NOMO-1 treated with DMSO at 0.1 percent for 48 hours (cell line): Measurements from ENCODE around the gene SMIM41.
"Not testable (repeated sequence)": the region's sequence is repeated elsewhere in the genome, so short reads cannot be mapped to it uniquely, and the experiment has no call there.

Experiments
- DNase-seq: peaks from one replicate; lab custom pipeline; 2025; ENCODE audit not compliant: unreplicated experiment; lab: John Stamatoyannopoulos, UW

Gene SMIM41

DNA sequence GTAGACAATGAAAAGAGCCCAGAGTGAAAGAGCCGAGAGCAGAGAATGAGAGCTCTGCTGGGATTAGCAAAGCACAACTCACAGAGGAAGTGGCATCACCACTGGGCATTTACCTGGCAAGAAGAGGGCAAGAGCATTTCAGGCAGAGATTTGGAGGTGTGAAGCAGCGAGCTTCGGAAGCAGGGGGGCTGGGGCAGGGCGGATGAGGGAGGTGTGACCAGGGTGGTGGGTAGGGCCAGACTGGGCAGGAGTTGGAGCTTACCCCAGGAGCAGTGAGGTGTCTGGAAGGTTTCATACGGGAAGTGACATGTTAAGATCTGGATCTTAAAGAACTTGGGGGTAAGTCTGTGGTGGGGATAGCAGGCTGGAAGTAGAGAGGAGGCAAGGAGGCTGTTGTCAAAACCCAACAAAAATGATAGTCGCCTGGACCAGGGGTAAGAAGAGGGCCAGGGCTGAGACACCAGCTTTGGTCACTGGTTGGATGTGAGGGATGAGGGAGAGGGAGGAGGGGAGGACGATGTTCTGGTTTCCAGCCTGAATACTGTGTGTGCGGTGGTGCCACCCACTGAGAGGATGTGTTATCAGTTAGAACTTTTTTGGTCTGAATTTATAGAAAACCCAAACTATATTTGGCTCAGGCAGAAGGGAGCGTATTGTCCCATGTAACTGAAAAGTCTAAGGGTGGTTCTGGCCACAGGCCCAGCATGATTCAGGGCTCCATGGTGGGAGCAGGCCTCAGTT lies 5.2 kb downstream of the SMIM41 start:
- no peak for DNase-seq

GRCh38 chr12:52085682-52086180 lies 6.2 kb downstream of the SMIM41 start:
- DNase-seq: no peak

- DNase-seq: no peak
Measured at GRCh38 chr12:52086366-52086765, 6.9 kb downstream of the SMIM41 start.

DNA sequence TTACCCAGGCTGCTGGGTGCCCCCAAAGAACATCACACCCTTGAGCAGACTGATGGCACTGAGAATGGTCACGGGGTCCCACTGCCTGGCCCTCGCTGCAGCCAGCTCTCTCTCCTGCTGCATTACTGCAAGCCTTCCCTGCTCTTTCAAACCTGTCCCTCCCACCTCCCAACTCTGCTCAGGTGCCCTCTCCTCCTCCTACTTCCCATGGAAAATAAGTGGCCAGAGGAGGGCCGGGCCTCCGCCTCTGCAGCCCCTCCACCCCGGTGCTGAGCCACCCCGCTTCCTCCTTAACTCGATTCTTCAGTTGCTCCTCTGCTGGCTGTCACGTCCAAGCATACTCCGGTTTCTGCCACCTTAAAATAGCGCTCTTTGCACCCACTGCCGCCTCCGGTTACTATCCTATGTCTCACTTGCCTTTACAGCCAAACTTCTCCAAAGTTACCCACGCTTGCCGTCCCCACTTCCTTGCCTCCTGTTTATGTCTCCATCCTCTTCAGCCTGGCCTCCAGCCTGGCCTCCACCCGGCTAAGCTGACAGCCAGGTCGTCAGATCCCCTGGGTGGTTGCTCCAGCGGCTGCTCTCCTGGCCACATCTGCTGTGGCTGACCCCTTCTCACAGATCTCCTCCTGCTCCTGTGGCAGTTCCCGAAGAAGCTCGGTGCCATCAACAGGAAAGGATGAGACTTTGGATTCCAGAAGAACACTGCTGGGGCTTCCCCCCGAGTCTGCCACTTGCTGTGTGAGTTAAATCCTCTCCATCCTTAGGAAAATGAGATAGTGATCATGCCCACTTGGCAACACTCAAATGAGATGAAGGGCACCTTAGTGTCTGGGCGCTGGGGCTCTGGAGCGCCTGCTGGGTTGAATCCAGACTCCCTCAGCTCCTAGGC lies 7.7 kb downstream of the SMIM41 start:
- DNase-seq: no peak

GRCh38 chr12:52087961-52088820 lies 8.7 kb downstream of the SMIM41 start:
- DNase-seq: no peak

GRCh38 chr12:52089491-52089890 lies 10.0 kb downstream of the SMIM41 start:
- DNase-seq: no peak

DNA sequence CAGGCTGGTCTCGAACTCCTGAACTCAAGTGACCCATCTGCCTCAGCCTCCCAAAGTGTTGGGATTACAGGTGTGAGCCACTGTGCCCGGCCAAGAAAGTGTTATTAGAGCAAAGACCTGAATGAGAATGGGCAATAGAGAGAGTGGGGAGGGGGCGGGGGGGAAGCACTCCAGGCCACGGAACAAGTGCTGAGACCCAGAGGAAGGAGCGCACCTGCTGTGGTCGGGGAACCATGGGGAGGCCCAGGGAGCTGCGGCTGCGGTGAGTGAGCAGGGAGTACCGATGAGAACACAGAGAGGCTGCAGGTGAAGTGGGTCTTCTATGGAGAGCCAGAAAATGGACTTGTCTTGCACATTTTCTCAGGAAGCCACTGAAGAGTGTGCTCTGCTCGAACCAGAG lies 10.8 kb downstream of the SMIM41 start:
- no peak for DNase-seq

GRCh38 chr12:52091061-52091460 lies 11.6 kb downstream of the SMIM41 start:
- DNase-seq: no peak

DNA sequence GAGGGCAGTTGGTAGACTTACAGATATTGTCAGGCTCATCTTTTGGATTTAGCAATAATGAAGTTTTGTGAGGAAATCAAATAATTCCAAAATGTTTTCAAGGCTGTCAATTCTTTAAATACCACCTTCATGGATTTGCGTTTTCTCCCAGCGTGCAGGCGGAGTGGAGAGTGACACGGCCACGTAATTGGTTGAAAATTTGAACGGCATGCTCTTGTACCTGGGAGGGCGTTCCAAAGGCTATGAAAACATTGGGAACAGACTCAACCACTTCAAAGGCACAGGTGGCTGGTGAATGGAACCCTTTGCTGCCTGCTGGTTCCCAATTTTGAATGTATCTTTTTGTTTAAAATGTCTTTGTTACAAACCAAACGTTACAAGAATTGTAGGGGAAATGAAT lies 12.4 kb downstream of the SMIM41 start:
- no peak for DNase-seq

GRCh38 chr12:52093346-52093745 lies 13.8 kb downstream of the SMIM41 start:
- DNase-seq: no peak

DNA sequence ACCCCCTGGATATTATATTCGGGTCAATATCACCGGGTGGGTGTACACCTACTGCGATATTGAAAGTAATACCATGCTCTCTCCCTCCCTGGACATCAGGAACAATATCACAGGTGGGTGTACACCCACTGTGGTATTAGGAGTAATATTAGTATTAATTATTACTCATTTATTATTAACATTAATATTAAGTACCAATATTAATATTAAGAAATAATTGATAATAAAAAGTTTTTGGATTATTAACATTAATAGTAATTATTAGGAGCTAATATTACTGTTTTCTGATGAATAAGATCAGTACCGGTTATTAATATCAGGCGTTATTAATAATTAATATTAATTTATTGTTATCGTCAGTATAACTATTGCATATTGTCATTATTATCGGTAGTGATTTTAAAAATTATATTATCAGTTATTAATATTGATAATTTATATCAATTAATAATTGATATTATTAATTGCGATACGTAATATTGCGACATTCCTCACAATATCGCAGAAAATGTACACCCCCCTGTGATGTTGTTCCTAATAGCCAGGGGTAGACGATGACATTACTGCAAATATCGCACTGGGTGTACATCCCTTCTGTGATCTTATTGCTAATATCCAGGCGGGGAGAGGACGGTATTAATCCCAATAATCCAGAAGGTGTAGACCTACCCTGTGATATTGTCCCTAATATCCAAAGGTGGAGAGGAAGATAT lies 17.0 kb downstream of the SMIM41 start:
- DNase-seq: no peak

DNA sequence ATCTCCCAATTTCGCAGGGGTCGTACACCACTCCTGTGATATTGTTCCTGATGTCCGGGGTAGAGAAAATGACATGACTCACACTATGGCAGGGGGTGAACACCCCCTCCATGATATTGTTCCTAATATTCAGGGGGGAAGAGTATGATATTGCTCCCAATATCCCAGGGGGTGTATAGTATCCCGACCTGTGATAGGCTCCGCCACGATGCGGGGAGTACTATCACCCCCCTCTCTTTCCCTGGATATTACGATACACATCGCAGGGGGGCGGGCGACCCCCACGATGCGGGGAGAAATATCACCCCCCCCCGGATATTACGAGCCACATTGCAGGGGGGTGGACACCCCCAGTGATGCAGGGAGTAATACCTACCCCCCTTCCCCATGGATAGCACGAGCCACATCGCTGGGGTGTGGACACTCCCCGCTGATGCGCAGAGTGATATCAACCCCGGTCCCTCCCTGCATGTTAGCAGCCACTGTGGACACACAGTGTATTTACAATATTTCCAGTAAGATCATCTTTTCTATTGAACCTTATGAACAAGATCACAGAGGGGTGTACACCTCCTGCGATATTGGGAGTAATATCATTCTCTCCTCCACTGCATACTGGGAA lies 17.7 kb downstream of the SMIM41 start:
- DNase-seq: no peak

GRCh38 chr12:52104431-52105089 lies 25.1 kb downstream of the SMIM41 start:
- DNase-seq: not testable (repeated sequence)

- DNase-seq: not testable (repeated sequence)
Measured at GRCh38 chr12:52116222-52117125, 37.0 kb downstream of the SMIM41 start.

DNA sequence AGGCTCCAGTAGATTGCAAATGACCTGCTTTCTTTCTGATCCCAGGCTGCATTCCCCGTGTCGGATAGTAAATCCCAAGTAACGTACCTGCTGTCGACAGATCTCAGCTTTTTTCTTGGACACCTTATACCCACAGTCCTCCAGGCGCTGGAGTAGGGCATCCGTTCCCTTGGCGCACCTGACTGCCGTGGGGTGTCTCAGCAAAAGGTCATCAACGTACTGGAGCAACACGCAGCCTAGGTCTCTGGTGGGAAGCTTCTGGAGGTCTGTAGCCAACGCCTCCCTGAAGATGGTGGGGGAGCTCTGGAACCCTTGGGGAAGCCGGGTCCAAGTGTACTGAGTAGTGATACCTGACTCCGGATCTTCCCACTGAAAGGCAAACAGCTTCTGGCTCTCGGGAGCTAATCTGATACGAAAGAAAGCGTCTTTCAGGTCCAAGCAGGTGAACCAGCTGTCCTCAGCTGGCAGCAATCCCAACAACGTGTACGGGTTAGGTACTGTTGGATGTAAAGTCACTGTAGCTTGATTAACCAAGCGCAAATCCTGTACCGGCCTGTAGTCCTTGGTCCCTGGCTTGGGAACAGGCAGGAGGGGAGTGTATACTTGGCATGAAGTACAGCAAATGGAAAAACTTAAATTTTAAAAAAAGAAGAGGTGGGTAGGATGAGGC lies 38.4 kb downstream of the SMIM41 start:
- DNase-seq: not testable (repeated sequence)

DNA sequence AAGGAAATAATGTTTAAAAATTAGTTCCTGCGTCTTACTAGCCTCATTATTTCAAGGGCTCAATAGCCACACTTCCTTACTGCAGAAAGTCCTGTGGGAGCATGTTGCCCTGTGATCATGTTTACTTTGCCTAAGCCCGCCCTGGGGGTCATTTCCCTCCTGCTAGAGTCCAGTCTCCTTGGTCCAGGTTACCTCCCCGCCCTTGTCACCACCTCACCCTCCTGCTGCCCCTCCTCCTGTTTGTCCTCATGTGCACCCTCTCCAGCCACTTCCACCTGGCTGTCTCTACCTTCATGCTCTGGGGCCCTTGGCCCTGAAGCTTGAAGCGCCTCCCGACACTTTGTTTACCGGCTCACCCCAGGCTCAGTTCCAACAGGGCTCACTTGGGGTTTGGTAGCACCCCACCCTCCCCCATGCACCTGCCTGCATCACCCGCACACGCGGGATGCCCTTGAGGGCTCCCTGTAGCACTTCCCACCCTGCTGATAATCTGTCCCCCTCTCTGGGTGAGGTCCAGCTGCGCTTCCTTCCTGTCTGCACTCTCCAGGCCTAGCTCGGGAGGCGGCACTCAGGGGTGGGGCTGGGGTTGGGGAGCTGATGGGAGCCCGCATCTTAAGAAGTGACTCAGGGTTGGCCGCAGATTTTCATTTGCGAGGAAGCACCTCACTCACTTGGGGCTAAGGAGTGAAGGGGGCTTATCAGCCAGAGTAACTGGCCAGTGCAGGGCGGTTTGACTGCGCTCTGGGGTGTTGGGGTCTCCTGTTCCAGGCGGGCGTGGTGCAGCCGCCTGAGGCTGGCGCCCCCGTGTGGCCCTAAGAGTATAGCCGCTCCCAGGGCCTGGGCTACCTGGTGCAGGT lies 40.1 kb downstream of the SMIM41 start:
- no peak for DNase-seq
